Lower leg skin (tissue), 4 donors: Measurements from ENCODE around the gene UBA52. TPM values are rescaled to one million over a fixed set of nuclear protein-coding genes. Genes with fewer than 3 reads are reported as not detected.

Experiments used
- DNase-seq, 2 donors: peaks; one replicate each; pipeline ENCODE4 v3.0.0-alpha.2; 2019; ENCODE audit warnings: low spot score in 2 of 2
- H3K4me3 ChIP-seq: fragments of 200-600 bp; sonication (generic); 2 replicates; pipeline ENCODE4 v1.5.1; 2017; ENCODE audit warnings: mild to moderate bottlenecking, low read depth; ENCODE audit not compliant: poor library complexity, severe bottlenecking
- CTCF ChIP-seq, 3 donors: fragments of 450-650 bp; IDR thresholded peaks; one replicate each; pipeline ENCODE4 v1.5.1; 2016; ENCODE audit warnings: antibody characterized with exemption in 3 of 3, mild to moderate bottlenecking in 3 of 3, moderate library complexity in 2 of 3
- POLR2A ChIP-seq, 2 donors: fragments of 450-650 bp; IDR thresholded peaks; one replicate each; pipeline ENCODE4 v1.6.1; 2016 to 2017; ENCODE audit warnings: antibody characterized with exemption in 2 of 2, mild to moderate bottlenecking in 1 of 2, moderate library complexity in 1 of 2
- WGBS, 2 donors: methylation state at CpG; one replicate each; pipeline ENCODE4 v1.1.5; 2018; 5-methylcytosine and 5-hydroxymethylcytosine counted together
- intact Hi-C: fragments of 100-400 bp; cut with DNase I; formaldehyde crosslinking; loops from one replicate; pipeline ENCODE4 v1.15.0; 2023; ENCODE audit warnings: low total_unique reads
- total RNA-seq, 4 donors: library from RNA; depleted of rRNA; stranded (reverse); fragments of >200 nt; gene quantifications; one replicate each; pipeline ENCODE4 v1.1.0, GENCODE V29; 2016

UBA52 gene
- total RNA-seq, 4 donors from 2014 or later = 625 to 1,001 (median 848) TPM

- no peak overlapping the region for H3K4me3 ChIP-seq
- 10 to 17% methylated on average over 9 to 35 of the region's 45 CpGs for WGBS, 2 donors
- TF ChIP-seq POLR2A (IDR thresholded peaks at IDR 0.05) (no peak), CTCF (IDR thresholded peaks at IDR 0.05) (no peak)
- no peak for DNase-seq
- intact Hi-C loops = no loop called here
Observed at GRCh38 chr19:18610556-18611326, 39.1 kb downstream of the UBA52 start.

GRCh38 chr19:18611327-18612050, 39.8 kb downstream of the UBA52 start:
- 2 to 4% methylated on average over 15 to 36 of the region's 62 CpGs for WGBS, 2 donors
- DNase-seq = no peak
- no peak overlapping the region for H3K4me3 ChIP-seq
- intact Hi-C loops = no loop called here
- TF ChIP-seq CTCF (IDR thresholded peaks at IDR 0.05) = no peak
- TF ChIP-seq POLR2A (IDR thresholded peaks at IDR 0.05) = no peak

GRCh38 chr19:18612051-18612771, 40.6 kb downstream of the UBA52 start:
- WGBS, 2 donors = 1 to 3% methylated on average over 29 to 30 of the region's 30 CpGs
- TF ChIP-seq POLR2A (IDR thresholded peaks at IDR 0.05) (no peak), CTCF (IDR thresholded peaks at IDR 0.05) (no peak)
- no peak overlapping the region for H3K4me3 ChIP-seq
- DNase-seq = no peak
- intact Hi-C loops = no loop called here

GRCh38 chr19:18612772-18613588, 41.3 kb downstream of the UBA52 start, which contains the start of gene TMEM59L:
Gene TMEM59L (plus strand): TSS chr19:18612870. CDS start chr19:18612959, 89 bp downstream.
- no peak within 1 kb of the TSS for H3K4me3 ChIP-seq
- no peak for DNase-seq
- TF ChIP-seq POLR2A (IDR thresholded peaks at IDR 0.05) = no peak
- no peak for TF ChIP-seq CTCF (IDR thresholded peaks at IDR 0.05)
- 5 to 11% methylated on average over 14 to 45 of the region's 70 CpGs for WGBS, 2 donors
- intact Hi-C loops = no loop called here

GRCh38 chr19:18613589-18614234, 42.1 kb downstream of the UBA52 start:
- 45 to 56% methylated on average over 21 to 22 of the region's 23 CpGs for WGBS, 2 donors
- DNase-seq = no peak
- no peak for TF ChIP-seq POLR2A (IDR thresholded peaks at IDR 0.05)
- TF ChIP-seq CTCF (IDR thresholded peaks at IDR 0.05) = no peak
- H3K4me3 ChIP-seq = no peak overlapping the region
- intact Hi-C loops = no loop called here
